ENCODE measurements around the gene LBP. TPM values are rescaled to one million over a fixed set of nuclear protein-coding genes. Genes with fewer than 3 reads are reported as not detected.

LBP gene
- total RNA-seq, 4 donors from 2014 or later: 0.38 to 6.2 TPM; not detected in 2

DNA sequence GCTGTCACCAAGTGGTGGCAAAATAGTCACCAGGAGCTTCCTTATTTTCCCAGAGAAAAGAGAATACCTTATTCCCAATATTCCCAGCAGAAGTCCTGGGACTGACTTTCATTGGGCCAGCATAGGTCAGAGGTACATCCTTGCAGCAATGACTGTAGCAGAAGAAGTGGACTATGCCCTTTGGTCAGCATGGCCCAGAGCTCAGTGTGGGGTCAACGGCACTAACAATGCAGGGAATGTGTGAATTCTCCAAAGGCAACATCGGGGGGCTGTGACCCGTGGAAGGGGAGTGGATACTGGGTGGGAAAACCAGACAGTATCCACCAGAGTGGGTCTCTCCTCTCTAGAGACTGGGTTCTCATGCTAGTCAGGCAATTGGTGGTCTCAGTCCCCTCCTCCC, 15.6 kb upstream of the LBP start:
- no peaks in the 10 kb centered on the region for H3K36me3 ChIP-seq
- no peaks in the 10 kb centered on the region for H3K4me1 ChIP-seq
- WGBS: 90% methylated on average over 3 of the region's 3 CpGs
- no peak overlapping the region for H3K4me3 ChIP-seq
- no peaks in the 10 kb centered on the region for H3K9me3 ChIP-seq
- TF ChIP-seq EP300 (IDR thresholded peaks at IDR 0.05) (no peak), POLR2A (IDR thresholded peaks at IDR 0.05) (no peak), POLR2AphosphoS5 (IDR thresholded peaks at IDR 0.05) (no peak)
- TF ChIP-seq, protein P1, sequence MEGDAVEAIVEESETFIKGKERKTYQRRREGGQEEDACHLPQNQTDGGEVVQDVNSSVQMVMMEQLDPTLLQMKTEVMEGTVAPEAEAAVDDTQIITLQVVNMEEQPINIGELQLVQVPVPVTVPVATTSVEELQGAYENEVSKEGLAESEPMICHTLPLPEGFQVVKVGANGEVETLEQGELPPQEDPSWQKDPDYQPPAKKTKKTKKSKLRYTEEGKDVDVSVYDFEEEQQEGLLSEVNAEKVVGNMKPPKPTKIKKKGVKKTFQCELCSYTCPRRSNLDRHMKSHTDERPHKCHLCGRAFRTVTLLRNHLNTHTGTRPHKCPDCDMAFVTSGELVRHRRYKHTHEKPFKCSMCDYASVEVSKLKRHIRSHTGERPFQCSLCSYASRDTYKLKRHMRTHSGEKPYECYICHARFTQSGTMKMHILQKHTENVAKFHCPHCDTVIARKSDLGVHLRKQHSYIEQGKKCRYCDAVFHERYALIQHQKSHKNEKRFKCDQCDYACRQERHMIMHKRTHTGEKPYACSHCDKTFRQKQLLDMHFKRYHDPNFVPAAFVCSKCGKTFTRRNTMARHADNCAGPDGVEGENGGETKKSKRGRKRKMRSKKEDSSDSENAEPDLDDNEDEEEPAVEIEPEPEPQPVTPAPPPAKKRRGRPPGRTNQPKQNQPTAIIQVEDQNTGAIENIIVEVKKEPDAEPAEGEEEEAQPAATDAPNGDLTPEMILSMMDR (IDR thresholded peaks at IDR 0.05): no peak
- DNase-seq (ENCODE audit: low spot score in 2 of 2): no peak
- no peak overlapping the region for H3K27ac ChIP-seq
- peaks cover 26% of the 10 kb centered on the region for H3K27me3 ChIP-seq

DNA sequence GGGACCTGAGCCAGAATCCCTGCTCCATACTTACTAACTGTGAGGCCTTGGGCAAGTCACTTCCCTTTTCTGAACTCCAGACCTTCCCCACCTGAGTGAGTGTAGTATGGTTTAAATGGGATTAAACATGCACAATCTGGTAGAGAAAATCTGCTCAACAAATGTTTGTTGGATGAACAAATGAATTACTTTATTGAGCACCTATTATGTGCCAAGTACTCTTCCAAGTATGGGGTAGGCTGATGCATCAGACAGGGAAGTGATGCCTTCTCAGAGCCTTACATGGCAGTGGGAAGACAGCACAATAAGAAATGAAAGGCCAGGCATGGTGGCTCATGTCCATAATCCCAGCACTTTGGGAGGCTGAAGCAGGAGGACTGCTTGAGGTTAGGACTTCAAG, 15.0 kb upstream of the LBP start:
- no peaks in the 10 kb centered on the region for H3K9me3 ChIP-seq
- H3K27me3 ChIP-seq: peaks cover 32% of the 10 kb centered on the region
- no peak overlapping the region for H3K4me3 ChIP-seq
- no peaks in the 10 kb centered on the region for H3K4me1 ChIP-seq
- no peak for DNase-seq (ENCODE audit: low spot score in 2 of 2)
- no peaks in the 10 kb centered on the region for H3K36me3 ChIP-seq
- no peak overlapping the region for H3K27ac ChIP-seq
- TF ChIP-seq EP300 (IDR thresholded peaks at IDR 0.05) (no peak), POLR2AphosphoS5 (IDR thresholded peaks at IDR 0.05) (no peak)

DNA sequence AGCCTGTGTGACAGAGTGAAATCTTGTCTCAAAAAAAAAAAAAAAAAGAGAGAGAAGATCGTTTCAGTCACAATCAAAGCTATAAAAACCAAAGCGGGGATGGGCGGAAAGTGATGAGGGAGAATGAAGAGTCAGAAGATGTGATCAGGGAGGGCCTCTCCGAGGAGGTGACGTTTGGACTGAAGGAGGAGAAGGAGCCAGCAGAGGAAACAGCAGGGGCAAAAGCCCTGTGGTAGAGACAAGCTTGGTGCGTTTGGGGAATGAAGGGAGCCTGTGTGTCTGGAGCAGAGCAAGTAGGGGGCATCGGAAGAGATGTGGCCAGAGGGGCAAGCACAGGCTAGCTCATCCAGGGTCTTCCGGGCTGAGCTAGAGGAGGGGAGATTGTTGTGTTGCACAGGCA, 14.5 kb upstream of the LBP start:
- H3K27me3 ChIP-seq: peaks cover 38% of the 10 kb centered on the region
- WGBS: 68% methylated on average over 8 of the region's 8 CpGs

DNA sequence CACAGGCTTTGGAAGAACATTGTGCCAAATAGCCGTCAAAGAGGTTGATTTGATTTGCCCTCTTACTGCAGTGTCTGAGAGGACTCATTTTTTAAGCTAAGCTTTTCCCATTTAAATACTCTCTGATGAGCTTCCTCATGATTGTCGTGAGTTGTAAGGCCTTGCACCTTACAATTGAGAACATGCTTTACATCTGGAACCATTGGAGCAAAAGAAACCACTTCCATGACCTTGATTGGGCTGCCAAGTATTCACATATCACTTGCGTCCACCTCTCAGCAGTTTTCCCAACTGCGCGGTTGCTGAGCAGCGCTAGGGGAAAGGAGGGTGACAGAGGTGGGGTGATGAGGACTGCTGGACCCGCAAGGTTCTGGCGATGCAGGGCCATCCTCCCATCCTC, 12.3 kb upstream of the LBP start:
- Histone ChIP-seq H3K27me3 (peaks cover 45% of the 10 kb centered on the region), H3K4me3 (no peak overlapping the region), H3K36me3 (no peaks in the 10 kb centered on the region), H3K27ac (no peak overlapping the region), H3K4me1 (no peaks in the 10 kb centered on the region), H3K9me3 (peaks cover 5% of the 10 kb centered on the region)
- TF ChIP-seq POLR2A (IDR thresholded peaks at IDR 0.05): no peak
- no peak for TF ChIP-seq EP300 (IDR thresholded peaks at IDR 0.05)
- TF ChIP-seq, protein P1 (IDR thresholded peaks at IDR 0.05): no peak
- TF ChIP-seq POLR2AphosphoS5 (IDR thresholded peaks at IDR 0.05): no peak
- WGBS: 59% methylated on average over 6 of the region's 8 CpGs
- no peak for DNase-seq (ENCODE audit: low spot score in 2 of 2)

More for the DNA sequence above, 14.5 kb upstream of the LBP start:
- Histone ChIP-seq H3K4me3 (no peak overlapping the region), H3K27ac (no peak overlapping the region), H3K36me3 (no peaks in the 10 kb centered on the region), H3K9me3 (no peaks in the 10 kb centered on the region), H3K4me1 (no peaks in the 10 kb centered on the region)
- TF ChIP-seq POLR2AphosphoS5 (IDR thresholded peaks at IDR 0.05) (no peak), POLR2A (IDR thresholded peaks at IDR 0.05) (no peak), EP300 (IDR thresholded peaks at IDR 0.05) (no peak)
- TF ChIP-seq, protein P1 (IDR thresholded peaks at IDR 0.05): no peak
- DNase-seq (ENCODE audit: low spot score in 2 of 2): no peak

DNA sequence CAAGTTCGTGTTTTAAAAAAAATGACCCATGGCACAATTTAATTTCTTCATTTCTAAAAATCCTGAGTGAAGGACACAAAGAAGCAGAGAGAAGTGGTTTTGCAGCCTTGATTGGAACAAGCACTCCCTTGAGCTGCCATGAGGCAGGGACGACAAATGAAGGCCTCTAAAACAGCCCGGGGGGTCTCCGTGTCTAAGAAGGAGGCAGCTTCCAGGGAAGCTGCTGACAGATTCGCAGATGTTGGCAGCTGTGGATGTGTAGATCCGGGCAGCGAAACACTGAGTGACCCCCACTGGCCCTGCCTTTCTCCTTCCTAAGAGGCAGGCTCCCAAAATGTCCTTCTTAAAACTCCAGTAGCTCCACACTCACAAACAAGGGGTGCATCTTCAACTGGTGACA, 9.6 kb upstream of the LBP start:
- peaks cover 5% of the 10 kb centered on the region for H3K9me3 ChIP-seq
- whole genome bisulfite sequencing: 53% methylated on average over 7 of the region's 7 CpGs
- TF ChIP-seq, protein P1 (IDR thresholded peaks at IDR 0.05): no peak
- TF ChIP-seq POLR2AphosphoS5 (IDR thresholded peaks at IDR 0.05) (no peak), EP300 (IDR thresholded peaks at IDR 0.05) (no peak), POLR2A (IDR thresholded peaks at IDR 0.05) (no peak)
- peaks cover 34% of the 10 kb centered on the region for H3K27me3 ChIP-seq
- no peak for DNase-seq (ENCODE audit: low spot score in 2 of 2)
- H3K4me3 ChIP-seq: no peak overlapping the region
- H3K36me3 ChIP-seq: no peaks in the 10 kb centered on the region
- H3K4me1 ChIP-seq: no peaks in the 10 kb centered on the region
- H3K27ac ChIP-seq: no peak overlapping the region

DNA sequence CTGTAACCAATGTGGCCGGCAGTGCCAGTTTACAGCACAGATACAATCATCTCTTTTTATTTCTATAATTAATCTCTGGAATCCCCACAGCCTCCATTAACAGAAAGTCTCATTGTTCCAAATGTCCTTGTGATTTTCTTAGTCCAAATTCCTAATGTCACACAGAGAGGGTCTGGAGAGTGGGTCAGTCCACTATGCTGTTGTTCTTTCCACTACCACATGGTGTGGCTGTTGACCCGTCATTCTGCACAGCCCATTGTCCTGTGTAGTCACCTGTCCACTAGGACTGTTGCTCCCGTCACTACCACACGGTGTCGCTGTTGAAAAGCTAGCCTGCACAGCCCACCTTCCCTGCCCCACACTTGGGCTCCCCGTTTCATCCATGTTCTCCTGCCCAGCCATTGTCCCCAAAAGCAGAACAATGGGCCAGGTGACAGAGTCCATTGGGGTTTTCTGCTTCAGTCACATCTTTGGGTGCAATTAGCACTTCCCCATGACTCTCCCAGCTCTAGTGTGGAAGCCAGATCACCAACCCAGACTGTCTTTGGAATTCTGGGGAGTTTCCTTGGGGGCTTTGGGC, 8.6 kb upstream of the LBP start:
- TF ChIP-seq EP300 (IDR thresholded peaks at IDR 0.05): no peak
- TF ChIP-seq, protein P1 (IDR thresholded peaks at IDR 0.05): peak in 1 of 2 donors; percentile 12
- H3K27me3 ChIP-seq: peaks cover 30% of the 10 kb centered on the region
- no peak overlapping the region for H3K4me3 ChIP-seq
- no peaks in the 10 kb centered on the region for H3K36me3 ChIP-seq
- peaks cover 5% of the 10 kb centered on the region for H3K9me3 ChIP-seq
- WGBS: 37% methylated on average over 6 of the region's 6 CpGs
- H3K27ac ChIP-seq: no peak overlapping the region
- no peak for DNase-seq (ENCODE audit: low spot score in 2 of 2)
- H3K4me1 ChIP-seq: no peaks in the 10 kb centered on the region
